GM19240 (cell line): ENCODE results near the gene SGMS1.

Source experiments
- DNase-seq: peaks from one replicate; pipeline ENCODE4 v3.0.0; 2011; ENCODE audit warnings: low spot score; ENCODE audit not compliant: insufficient read length

Gene SGMS1

DNA sequence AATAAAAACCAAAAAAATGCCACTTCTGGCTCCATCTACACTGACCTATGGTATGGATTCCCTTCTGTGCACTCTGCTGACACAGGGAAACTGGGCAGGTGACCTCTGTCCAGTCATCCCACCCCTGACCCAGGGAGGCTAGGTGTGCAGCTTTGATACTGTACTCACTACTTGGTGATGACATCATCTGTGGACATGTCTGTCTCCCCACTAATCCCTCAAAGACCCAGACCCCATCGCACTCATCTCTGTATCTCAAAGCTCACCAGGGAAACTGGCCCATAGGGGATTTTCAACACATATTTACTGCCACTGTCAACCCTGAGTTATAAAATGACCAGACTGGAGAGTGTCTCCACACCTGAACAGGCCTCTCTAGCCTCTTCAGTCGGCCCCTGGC lies 10.6 kb downstream of the SGMS1 start:
- DNase-seq = no peak

DNA sequence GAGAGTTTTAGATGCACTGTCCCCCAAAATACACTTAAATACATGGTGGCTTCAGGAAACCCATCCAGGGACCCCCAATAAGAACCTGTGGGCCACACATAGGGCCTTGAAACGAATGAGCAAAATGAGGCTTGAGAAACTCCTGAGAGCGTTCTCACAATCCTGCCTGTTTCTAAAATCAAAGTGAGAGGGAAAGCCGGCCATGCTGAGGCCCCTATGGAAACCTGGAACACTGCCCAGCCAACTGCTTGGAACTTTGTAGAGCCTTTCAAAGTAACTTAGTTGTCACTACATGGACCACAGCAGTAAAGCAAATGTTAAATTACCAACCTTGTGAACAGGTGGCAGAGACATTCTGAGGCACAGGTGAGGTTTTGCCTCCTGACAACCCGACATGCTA lies 13.4 kb downstream of the SGMS1 start:
- DNase-seq = no peak

DNA sequence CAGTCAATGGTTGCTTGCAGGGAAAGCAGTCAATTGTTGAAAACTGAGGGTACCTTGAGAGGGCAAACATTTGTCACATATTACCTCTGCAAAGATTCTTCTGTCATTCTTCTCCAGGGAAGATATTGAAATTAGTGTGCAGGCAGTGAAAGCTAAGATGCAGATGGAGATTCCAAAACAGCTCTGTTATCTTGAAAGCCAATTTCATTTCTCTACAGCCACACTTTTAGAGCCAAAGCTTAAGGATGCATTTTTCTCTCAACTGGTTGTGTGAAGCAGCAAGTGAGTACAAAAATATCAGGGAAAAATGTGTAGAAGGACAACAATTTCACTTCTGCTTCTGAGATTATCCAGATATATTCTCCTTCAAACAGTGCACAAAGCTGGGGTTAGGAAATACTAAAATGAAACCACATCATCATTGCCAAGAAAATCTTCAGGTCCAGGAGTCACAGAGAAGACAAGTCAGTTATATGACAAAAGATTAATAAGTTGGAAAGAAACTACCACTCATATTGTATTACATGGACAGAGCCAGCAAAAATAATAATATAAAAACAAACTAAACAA lies 16.3 kb downstream of the SGMS1 start:
- no peak for DNase-seq

DNA sequence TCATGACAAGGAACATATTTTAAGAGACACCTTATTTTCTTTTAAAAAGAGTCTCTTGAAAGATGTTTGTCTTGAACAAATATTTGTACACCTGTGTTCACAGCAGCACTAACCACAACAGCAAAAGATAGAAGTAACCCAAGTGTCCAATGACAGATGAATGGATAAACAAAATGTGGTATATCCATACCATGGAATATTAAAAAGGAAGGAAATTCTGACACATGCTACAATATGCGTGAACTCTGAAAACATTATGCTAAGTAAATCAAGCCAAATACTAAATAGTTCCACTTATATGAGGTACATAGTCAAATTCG lies 17.8 kb downstream of the SGMS1 start:
- DNase-seq = no peak

DNA sequence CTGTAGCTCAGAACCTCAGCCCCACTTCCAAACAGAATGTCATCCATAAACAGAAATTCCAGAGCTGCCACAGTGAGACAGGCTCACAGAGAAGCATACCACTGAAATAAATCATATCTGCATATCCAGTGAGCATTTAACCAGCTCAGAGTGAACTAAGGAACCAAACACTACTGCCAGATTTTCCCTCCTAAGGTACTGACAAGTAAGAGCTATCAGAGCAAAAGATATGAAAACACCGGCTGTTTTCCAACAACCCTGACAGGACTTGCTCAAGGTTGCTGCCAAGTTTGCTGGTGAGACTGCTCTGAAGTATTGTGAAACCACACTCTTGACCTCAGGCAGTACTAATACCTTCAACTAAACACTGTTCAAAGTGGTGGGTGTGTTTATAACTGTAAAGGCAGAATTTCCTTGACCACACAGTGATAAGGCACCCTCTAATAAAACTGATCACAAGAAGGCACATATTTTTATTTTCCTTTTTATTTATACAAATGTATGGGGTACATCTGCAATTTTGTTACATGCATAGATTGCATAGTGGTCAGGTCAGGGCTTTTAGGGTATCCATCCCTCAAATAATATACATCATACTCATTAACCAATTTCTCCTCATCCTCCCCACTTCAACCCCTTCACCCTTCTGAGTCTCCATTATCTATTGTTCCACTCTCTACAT lies 18.3 kb downstream of the SGMS1 start:
- no peak for DNase-seq

DNA sequence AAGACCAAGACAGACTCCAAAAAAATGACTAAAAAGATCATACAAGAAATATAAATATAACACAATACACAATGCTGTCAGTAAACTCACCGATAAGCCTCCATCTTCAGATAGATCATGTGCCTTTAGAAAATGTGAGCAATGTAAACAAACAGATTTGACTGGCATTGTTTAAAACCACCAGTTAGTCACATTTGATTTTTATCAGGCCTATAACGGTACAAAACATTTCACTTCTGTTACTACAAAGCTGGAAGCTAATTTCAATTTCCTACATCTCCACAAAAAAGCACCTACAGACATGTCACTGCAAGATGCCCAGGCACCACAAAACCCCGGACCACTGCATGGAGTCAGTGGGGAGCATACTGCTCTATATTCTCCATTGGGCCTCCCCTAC lies 18.9 kb downstream of the SGMS1 start:
- DNase-seq = no peak

DNA sequence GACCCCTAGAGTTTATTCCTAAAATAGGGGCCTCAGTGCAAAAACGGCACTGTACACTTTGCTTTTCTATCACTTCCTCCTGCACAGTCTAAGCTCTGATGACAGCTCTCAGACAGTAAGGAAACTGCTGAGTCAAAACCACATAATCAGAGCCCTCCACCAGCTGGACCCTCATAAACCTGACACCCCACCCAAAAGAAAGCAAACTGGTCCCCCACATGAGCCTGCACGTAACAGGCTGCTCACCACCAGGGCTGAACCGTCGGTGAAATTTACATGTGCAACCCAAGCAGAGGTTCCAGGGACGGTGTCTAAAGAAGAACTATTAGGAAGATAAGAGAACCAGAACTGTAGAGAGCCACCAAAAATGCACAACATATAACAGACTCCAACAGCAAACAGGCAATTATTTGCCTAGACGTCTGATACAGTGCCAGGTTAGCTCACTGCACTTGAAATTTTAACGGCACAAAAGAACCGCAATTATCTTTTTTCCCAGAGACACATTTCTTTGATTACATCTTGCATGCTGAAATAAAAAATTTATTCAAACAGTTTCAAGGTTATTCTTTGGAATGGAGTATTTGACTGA lies 19.6 kb downstream of the SGMS1 start:
- no peak for DNase-seq

DNA sequence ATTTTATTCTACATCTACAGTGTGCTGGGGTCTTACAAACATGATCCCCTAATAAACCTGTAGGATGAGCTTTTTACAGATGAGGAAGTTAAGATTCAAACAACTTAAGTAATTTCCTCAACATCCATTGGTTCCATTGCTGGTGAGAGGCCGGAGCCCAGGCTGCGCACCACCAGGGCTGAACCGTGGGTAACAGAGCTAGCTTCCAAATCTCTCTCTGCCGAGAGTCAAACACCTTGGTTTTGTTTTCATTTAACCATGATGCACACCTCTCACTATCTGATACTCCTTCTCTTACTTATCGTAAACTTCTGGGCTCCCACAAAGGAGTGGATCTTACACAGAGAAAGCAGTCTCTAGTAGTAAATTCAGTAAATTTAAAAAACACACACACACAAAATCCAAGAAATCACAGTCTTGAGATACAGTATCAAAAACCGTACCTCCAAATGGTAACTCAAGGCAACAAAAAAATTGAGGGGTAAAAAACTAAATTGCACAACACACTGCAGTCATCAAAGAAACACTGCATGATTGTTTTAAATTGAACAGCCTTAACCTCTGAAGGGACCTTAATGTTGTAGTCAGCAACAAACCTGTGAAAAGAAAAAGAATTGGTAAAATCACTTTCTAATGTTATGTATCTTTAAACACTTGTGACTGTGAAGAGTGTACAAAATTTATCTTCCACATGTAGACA lies 20.5 kb downstream of the SGMS1 start:
- no peak for DNase-seq

DNA sequence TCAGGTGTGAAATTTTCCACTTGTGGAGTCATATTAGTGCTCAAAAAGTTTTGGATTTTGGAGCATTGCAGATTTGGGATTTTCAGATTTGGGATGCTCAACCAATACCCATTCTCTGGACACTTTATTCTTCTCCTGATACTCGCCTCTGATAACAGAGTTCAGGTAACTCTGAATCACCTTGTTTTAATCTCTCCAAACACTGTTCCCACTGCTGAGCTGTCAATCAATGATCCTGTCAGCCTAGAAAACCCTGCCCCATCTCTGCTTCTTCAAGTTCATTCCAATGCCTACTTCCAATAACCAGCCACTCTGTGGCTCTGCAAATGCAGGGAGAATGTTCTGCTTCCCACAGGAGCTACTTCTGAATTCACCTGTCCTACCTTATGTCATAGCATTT lies 21.8 kb downstream of the SGMS1 start:
- no peak for DNase-seq

DNA sequence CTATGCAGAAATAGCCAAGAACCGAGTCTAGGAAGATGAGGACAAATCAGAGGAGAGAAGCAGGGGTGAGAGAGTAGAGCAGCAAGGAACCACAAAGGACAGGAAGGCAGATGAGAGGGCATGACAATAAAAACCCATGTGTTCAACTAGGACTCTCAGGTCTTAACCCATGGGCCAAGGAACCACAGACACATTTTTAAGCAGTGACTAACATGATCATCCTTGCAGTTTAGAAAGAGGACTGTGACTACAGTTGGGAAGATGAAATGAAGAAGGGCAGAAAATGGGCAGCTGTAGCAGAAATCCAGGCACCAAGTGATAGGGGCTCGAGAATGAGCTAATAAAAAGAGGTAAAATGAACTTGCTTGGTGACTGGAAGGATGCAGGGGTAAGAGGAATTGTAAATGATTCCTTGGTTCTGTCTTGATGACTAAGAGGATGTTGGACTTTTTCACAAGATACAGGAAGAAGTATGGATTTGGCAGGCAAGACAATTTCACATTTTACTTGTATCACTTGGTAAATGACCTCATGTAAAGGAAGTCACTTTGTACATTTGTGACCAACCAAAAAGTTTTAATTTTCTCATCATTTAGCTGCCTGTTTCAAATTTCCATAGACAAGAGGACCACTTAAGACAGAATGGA lies 22.8 kb downstream of the SGMS1 start:
- DNase-seq = no peak

DNA sequence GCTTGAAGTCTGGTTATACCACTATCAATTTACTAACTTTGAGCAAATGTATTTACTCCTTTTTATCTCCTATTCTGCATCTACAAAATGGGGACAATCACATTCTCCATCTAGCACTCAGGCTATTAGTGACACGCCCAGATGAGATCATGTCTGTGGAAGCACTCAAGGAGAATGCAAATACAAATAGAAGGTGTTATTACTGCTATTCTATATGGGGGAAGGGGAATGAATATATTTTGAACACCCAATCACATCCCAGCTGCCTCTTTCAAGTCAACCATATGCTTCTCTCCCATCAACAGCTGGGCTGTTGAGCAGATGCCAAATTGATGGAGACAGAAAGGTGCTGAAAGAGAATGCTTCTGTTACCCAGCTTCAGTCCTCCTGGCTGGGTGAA lies 23.5 kb downstream of the SGMS1 start:
- DNase-seq = no peak

DNA sequence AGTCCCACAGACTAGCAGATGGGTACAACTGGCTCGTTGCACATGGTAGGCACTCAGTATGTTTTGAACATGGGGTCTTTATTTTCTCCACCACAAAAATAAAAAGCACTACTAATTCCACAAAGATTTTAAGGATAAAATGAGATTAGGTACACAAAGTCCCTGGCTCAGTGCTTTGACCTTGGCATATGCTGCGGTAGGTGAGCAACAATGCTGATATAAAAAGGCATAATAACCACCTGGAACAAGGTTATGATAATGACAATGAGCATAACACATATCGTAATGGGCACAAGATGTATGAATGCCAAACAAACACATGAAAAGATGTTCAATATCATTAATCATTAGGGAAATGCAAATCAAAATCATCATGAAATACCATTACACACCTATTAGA lies 26.9 kb downstream of the SGMS1 start:
- DNase-seq = no peak

DNA sequence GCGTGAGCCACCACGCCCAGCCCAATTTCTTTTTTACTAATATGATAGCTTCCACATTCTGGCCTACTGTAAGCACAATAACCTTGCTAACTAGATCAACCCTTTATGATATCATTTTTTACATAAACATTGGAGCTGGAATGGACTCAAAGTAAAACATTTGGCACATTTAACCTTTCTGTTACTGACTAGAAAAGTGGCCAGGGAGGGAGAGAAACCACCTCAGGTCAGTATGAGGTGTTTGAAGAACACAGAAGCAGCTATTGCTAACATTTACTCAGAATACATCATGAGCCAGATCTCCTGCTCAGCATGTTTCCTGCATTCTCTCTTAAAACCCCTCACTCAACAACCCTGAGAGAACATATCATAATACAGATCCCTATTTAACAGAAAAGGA lies 27.3 kb downstream of the SGMS1 start:
- no peak for DNase-seq

DNA sequence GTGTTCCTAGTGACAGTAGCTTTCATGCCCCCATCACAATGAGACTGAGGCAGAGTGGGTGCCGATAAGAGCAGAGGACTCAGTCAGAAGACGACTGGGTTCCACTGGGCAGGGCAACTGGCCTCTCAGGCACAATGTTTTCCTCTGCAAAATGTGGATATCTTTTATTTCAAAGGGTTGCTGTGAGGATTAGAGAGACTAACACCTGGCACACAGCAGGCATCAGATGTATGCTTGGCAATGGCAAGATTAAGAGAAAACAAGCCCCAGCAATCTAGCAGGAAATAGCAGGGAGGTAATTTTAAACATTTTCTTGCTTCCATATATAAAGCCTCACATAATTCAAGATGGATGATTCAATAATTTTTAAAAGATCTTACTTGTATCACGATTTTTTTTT lies 28.0 kb downstream of the SGMS1 start:
- no peak for DNase-seq

DNA sequence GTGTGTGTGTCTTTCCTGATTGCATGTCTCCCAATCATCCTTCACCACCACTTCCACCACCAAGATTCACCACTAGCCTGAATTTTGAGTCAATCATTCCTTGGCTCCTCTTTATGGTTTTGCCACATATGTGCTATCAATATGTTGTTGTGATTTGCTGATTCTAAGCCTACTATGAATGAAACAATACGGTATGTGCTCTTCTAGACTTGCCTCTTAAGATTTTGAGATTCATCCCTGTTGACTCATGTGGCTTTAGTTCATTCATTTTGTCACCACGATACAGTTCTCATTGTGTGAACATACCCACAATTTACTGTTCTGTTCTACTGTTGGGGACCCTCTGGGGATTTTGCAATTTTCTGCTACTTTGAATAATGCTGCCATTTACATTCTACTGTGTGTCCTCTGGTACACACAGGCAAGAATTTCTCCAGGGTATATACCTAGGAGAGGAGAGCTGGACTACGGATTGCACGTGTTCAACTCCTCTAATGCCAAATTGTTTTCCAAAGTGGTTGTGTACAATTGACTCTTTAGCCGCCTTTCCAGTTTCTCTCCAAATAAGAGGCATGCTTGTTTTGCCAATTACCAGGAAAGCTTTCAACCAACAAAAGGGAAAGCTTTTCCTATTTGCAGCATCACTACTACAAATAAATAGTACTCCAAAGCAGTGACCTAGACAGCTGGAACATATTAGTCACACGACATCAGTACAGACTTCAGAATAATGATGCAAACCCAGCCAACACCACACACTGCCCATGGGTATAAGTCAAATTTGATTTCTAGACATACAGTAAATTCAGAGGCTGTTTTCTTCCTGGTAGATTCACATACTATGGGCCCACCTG lies 30.0 kb downstream of the SGMS1 start:
- no peak for DNase-seq

DNA sequence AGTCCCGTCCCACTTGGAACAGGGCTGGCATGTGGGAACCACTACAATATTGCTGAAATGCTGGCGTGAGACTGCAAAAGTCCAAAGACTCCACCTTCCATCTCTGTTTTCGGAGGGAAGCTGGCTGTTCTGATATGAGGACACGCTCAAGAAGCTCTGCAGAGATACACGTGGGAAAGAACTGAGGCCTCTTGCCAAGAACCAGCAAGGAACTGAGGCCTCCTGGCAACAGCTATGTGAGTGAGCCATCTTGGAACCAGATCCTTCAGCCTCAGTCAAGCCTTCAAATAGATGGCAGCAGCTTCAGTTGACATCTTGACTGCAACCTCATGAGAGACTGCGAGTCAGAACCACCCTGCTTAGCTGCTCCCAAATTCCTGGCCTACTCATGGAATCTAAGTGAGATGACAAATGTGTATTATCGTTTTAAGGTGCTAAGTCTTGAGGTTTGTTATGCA lies 30.8 kb downstream of the SGMS1 start:
- DNase-seq = no peak

DNA sequence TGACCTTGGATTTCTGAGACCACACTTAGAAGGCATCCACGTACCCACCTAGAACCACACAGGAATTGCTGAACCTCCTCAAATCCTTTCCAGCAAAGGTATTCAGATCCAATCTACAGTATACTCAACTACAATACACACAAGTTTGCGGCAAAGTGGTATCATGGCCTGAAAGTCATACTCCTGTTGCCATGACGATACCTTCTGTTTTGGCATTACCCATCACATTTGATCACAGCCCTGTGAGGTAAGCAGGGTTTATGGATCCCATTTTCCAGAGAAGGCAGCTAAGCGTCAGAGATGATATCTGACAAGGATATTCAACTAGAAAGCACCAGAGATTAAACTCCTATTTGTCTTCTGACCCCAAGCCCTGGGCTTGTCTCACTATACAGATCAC lies 32.8 kb downstream of the SGMS1 start:
- DNase-seq = no peak

DNA sequence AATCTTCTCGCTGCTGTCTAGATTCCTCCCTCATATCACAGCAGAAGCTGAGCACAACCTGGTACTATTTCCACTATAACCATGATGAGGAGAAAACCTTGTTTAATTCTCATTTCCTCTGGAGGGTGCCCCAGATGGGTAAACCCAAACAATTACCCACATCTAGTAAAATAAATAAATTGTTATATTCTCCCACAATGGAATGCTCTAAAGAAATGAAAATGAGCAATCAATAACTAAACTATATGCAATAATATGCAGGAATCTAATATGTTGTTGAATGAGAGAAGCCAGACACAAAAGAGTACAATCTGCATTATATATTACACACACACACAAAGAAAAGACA lies 37.0 kb downstream of the SGMS1 start:
- DNase-seq = no peak

DNA sequence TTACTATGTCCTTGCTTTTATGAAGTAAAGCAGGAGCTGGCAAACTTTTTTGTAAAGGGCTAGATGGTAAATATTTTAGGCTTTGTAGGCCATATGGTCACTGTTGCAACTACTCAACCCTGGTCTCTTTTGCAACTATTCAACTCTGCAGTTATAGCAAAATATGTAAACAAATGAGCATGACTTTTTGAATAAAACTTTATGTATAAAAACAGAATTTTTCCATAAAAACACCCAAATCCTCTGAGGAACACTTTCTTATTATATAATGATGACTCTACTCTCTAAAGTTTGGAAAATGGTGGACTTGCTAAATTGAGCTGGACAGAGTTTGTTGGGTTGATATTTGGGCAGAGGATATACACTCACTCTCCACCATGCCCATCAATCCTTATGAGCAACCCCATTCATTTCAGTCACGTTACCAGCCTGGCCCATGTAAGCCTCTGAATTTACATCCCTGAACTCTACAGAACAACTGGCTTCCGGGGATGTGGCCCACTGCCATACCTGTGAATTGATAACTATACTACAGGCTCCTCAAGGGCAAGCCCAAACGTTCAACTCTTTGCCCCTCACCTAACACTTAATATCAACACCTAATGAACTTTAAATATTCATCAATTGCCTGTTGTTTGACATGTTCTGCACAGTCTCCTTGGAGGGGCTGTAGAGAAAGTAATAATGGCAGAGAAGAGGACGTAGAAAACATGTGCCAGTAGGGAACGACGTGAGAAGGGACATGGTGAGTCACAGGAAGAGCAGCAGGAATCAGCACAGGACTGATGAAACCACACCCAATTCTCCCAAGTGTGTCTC lies 37.6 kb downstream of the SGMS1 start:
- no peak for DNase-seq
